ENCODE results near the gene MATN4. TPM values are rescaled to one million over a fixed set of nuclear protein-coding genes. Genes with fewer than 3 reads are reported as not detected.

MATN4 gene
- total and polyA plus RNA-seq, 2 donors (not counting 1 experiment from before 2014, with no cell fraction given), result not detected

- H3K27me3 Mint-ChIP-seq, result peaks cover 7% of the 10 kb centered on the region
- Histone ChIP-seq H4K20me1 (ENCODE audit: control insufficient read depth, insufficient read depth, low read length, poor library complexity, severe bottlenecking) (no peaks in the 10 kb centered on the region), H3K27me3 (replicated peaks in 1 of 4; ENCODE audit: control extremely low read depth in 1 of 4, control insufficient read depth in 3 of 4, insufficient read depth in 4 of 4, low read length in 3 of 4) (peaks cover 0 to 6% (median 0%) of the 10 kb centered on the region in 4 experiments), H3K4me1 (ENCODE audit: control insufficient read depth in 2 of 2, insufficient read depth in 2 of 2, low read length in 2 of 2) (no peaks in the 10 kb centered on the region), H3K4me2 (replicated peaks; ENCODE audit: low read depth, low read length, poor library complexity, severe bottlenecking) (no peak overlapping the region), H3K79me2 (ENCODE audit: control insufficient read depth, insufficient read depth, low read length) (no peaks in the 10 kb centered on the region), H3K9me3 (ENCODE audit: control extremely low read depth in 1 of 3, control insufficient read depth in 2 of 3, insufficient read depth in 1 of 3, low read length in 2 of 3) (no peaks in the 10 kb centered on the region), H2AFZ (ENCODE audit: insufficient read depth, low read depth, low read length, poor library complexity, severe bottlenecking) (no peak overlapping the region), H3K27ac (ENCODE audit: low read length in 2 of 2) (no peak overlapping the region), H3K9ac (ENCODE audit: low read length) (no peak overlapping the region), H3K36me3 (replicated peaks in 1 of 2; ENCODE audit: control extremely low read depth in 1 of 2, control insufficient read depth in 1 of 2, extremely low read depth in 1 of 2, insufficient read depth in 2 of 2, low read length in 1 of 2) (no peaks in the 10 kb centered on the region), H3K4me3 (ENCODE audit: control extremely low read depth in 1 of 5, extremely low read depth in 1 of 5, insufficient read depth in 1 of 5, low read depth in 2 of 5, low read length in 4 of 5) (no peak overlapping the region)
- no peak overlapping the region for H3K4me3 Mint-ChIP-seq
- H3K4me1 Mint-ChIP-seq, result no peaks in the 10 kb centered on the region
- H3K9me3 Mint-ChIP-seq (ENCODE audit: insufficient read depth), result no peaks in the 10 kb centered on the region
- intact Hi-C loops (cut with micrococcal nuclease), result no loop called here
- DNase-seq (no peak), ATAC-seq (ENCODE audit: low read depth) (no peak)
- ChIA-PET POLR2A (no interaction called here), CTCF (interaction anchor here (1.1 to 1.5 kb wide), 2 partner anchors 37 to 100 kb away, joined by 3 read pairs; no protein-coding TSS in a partner anchor)
- no peak for TF ChIP-seq EZH2 (IDR thresholded peaks at IDR 0.05; ENCODE audit: borderline replicate concordance, insufficient read depth, low read depth, low read length, poor library complexity, severe bottlenecking)
- TF ChIP-seq, protein P1, sequence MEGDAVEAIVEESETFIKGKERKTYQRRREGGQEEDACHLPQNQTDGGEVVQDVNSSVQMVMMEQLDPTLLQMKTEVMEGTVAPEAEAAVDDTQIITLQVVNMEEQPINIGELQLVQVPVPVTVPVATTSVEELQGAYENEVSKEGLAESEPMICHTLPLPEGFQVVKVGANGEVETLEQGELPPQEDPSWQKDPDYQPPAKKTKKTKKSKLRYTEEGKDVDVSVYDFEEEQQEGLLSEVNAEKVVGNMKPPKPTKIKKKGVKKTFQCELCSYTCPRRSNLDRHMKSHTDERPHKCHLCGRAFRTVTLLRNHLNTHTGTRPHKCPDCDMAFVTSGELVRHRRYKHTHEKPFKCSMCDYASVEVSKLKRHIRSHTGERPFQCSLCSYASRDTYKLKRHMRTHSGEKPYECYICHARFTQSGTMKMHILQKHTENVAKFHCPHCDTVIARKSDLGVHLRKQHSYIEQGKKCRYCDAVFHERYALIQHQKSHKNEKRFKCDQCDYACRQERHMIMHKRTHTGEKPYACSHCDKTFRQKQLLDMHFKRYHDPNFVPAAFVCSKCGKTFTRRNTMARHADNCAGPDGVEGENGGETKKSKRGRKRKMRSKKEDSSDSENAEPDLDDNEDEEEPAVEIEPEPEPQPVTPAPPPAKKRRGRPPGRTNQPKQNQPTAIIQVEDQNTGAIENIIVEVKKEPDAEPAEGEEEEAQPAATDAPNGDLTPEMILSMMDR (IDR thresholded peaks at IDR 0.05), result no peak
- WGBS (ENCODE audit: insufficient coverage), result 92% methylated on average over 11 of the region's 11 CpGs
- no peak overlapping the region for H3K27ac Mint-ChIP-seq
Measured at GRCh38 chr20:45336530-45337366, 28.6 kb upstream of the MATN4 start.

DNA sequence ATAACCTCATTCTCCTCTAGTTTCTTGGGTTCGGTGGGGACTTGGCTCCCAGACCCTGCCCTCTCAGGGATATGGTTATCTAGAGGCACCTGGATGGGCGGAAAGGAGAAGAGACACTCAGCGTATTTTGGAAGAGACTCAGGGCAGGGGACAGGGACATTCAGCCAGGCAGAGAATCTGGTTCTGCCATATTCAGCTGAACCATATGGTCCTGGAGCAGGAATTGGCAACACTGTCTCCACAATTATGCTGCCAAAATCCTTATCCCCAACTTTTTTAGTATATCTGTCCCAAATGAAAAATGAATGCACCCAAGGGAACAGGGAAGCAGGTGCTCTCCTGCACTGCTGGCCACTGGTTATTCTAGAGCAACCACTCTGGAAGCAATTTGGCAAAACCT, 22.4 kb upstream of the MATN4 start:
- no peaks in the 10 kb centered on the region for H3K27me3 Mint-ChIP-seq
- Histone ChIP-seq H3K27ac (ENCODE audit: low read length in 2 of 2) (no peak overlapping the region), H3K9me3 (ENCODE audit: control extremely low read depth in 1 of 3, control insufficient read depth in 2 of 3, insufficient read depth in 1 of 3, low read length in 2 of 3) (no peaks in the 10 kb centered on the region), H3K36me3 (replicated peaks in 1 of 2; ENCODE audit: control extremely low read depth in 1 of 2, control insufficient read depth in 1 of 2, extremely low read depth in 1 of 2, insufficient read depth in 2 of 2, low read length in 1 of 2) (no peaks in the 10 kb centered on the region), H3K4me3 (ENCODE audit: control extremely low read depth in 1 of 5, extremely low read depth in 1 of 5, insufficient read depth in 1 of 5, low read depth in 2 of 5, low read length in 4 of 5) (no peak overlapping the region), H3K79me2 (ENCODE audit: control insufficient read depth, insufficient read depth, low read length) (no peaks in the 10 kb centered on the region), H3K27me3 (replicated peaks in 1 of 4; ENCODE audit: control extremely low read depth in 1 of 4, control insufficient read depth in 3 of 4, insufficient read depth in 4 of 4, low read length in 3 of 4) (peaks cover 0 to 2% (median 0%) of the 10 kb centered on the region in 4 experiments), H3K4me1 (ENCODE audit: control insufficient read depth in 2 of 2, insufficient read depth in 2 of 2, low read length in 2 of 2) (peaks cover 4 to 6% of the 10 kb centered on the region in 2 donors), H3K9ac (ENCODE audit: low read length) (no peak overlapping the region), H4K20me1 (ENCODE audit: control insufficient read depth, insufficient read depth, low read length, poor library complexity, severe bottlenecking) (no peaks in the 10 kb centered on the region), H2AFZ (ENCODE audit: insufficient read depth, low read depth, low read length, poor library complexity, severe bottlenecking) (no peak overlapping the region), H3K4me2 (replicated peaks; ENCODE audit: low read depth, low read length, poor library complexity, severe bottlenecking) (no peak overlapping the region)
- intact Hi-C loops (cut with micrococcal nuclease), result no loop called here
- peaks cover 10% of the 10 kb centered on the region for H3K4me1 Mint-ChIP-seq
- POLR2A ChIA-PET, result no interaction called here
- H3K9me3 Mint-ChIP-seq (ENCODE audit: insufficient read depth), result no peaks in the 10 kb centered on the region
- TF ChIP-seq, protein P1 (IDR thresholded peaks at IDR 0.05), result no peak
- no peak for TF ChIP-seq EZH2 (IDR thresholded peaks at IDR 0.05; ENCODE audit: borderline replicate concordance, insufficient read depth, low read depth, low read length, poor library complexity, severe bottlenecking)
- CTCF ChIA-PET, result no interaction called here
- DNase-seq (no peak), ATAC-seq (ENCODE audit: low read depth) (no peak)
- no peak overlapping the region for H3K4me3 Mint-ChIP-seq
- H3K27ac Mint-ChIP-seq, result no peak overlapping the region
- 89% methylated on average over 3 of the region's 3 CpGs for WGBS (ENCODE audit: insufficient coverage)
